ENCODE measurements around the gene CUTC. TPM values are rescaled to one million over a fixed set of nuclear protein-coding genes. Genes with fewer than 3 reads are reported as not detected.
A peak's percentile ranks its signal among the peaks of the same experiment; 100 is the strongest.

Gene CUTC
- polyA plus RNA-seq, 1 donor, result 26.4 TPM

DNA sequence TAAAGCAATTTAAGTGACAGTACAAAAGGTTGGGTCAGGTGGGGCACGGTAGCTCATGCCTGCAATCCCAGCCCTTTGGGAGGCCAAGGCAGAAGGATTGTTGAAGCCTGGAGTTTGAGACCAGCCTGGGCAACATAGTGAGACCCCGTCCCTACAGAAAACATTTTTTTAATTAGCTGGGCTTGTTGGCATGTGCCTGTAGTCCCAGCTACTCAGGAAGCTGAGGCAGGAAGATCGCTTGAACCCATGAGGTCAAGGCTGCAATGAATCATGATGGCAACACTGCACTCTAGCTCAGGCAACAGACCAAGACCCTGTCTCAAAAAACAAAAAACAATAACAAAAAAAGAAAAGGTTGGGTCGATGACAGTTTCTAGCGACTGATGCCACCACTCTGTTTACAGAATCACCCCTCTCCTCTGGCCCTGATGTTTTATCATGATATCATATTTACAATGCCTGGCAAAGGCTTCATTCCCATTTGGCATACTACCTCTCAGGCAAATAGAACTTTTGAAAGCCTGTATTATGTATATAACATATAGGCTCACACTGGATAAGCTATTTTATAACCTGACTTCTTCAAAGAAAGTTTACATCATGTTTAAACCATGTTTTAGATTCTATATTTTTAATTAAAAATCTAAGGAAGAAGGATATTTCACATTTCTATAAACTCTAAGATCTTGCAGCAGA, 49.8 kb downstream of the CUTC start:
- peaks cover 13% of the 10 kb centered on the region for H3K36me3 ChIP-seq (ENCODE audit: control insufficient read depth, insufficient read depth, low read length)
- peak overlapping the region; percentile 95 for H3K27ac ChIP-seq (ENCODE audit: low read length)
- no peak for DNase-seq
- no peaks in the 10 kb centered on the region for H3K27me3 ChIP-seq (ENCODE audit: control insufficient read depth, insufficient read depth, low read length)
- no peaks in the 10 kb centered on the region for H3K9me3 ChIP-seq (ENCODE audit: control insufficient read depth, low read depth, low read length)
- H3K4me1 ChIP-seq (ENCODE audit: control insufficient read depth, insufficient read depth, low read length), result peaks cover 45% of the 10 kb centered on the region
- H3K4me3 ChIP-seq (ENCODE audit: low read length), result no peak overlapping the region
- WGBS (ENCODE audit: insufficient coverage, low lambda C conversion rate), result 40% methylated on average over 1 of the region's 5 CpGs

GRCh38 chr10:99782447-99783286, 50.6 kb downstream of the CUTC start, which contains the start of gene ABCC2:
TSS of gene ABCC2 (plus strand) at chr10:99782640. CDS start at chr10:99782845, 205 bp downstream.
- peak; percentile 80 to 93 for DNase-seq
- Histone ChIP-seq H3K4me1 (ENCODE audit: control insufficient read depth, insufficient read depth, low read length) (peaks cover 39% of the 10 kb centered on the region), H3K36me3 (ENCODE audit: control insufficient read depth, insufficient read depth, low read length) (peaks cover 14% of the 10 kb centered on the region), H3K27me3 (ENCODE audit: control insufficient read depth, insufficient read depth, low read length) (no peaks in the 10 kb centered on the region), H3K27ac (ENCODE audit: low read length) (peak within 1 kb of the TSS; percentile 95), H3K4me3 (ENCODE audit: low read length) (peak within 1 kb of the TSS; percentile 55), H3K9me3 (ENCODE audit: control insufficient read depth, low read depth, low read length) (no peaks in the 10 kb centered on the region)
- WGBS (ENCODE audit: insufficient coverage, low lambda C conversion rate), result 59% methylated on average over 2 of the region's 7 CpGs

DNA sequence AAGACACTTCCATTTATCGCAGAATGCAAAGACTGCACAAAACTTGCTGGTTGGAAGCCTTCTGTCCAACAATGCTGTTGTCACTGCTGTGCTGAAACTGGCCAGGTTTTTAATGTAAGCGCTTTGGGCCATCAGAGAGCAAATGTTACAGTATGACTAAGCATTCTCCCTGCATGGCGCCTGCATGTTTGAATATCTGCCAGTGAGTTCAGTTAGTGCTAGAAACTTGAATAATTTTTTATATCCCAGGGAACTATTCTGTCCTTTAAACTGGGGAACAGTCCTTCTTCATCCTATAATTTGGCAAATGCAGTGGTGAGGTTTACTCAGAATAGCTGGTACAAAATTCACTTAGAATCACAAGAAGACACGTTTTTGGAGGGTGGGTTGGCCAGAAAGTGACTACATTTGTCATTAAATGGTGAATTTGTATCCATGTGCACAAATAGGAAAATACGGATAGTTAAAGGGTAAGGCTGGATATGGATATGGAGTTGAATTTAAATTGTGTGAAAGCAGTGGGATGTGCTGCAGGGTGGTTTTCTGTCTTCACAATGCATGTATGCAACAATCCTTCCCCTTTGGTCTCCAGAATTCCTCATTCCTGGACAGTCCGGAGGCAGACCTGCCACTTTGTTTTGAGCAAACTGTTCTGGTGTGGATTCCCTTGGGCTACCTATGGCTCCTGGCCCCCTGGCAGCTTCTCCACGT, 52.1 kb downstream of the CUTC start:
- peak overlapping the region; percentile 55 for H3K4me3 ChIP-seq (ENCODE audit: low read length)
- H3K4me1 ChIP-seq (ENCODE audit: control insufficient read depth, insufficient read depth, low read length), result peaks cover 26% of the 10 kb centered on the region
- DNase-seq, result peak in 1 of 2 donors; percentile 28
- H3K9me3 ChIP-seq (ENCODE audit: control insufficient read depth, low read depth, low read length), result no peaks in the 10 kb centered on the region
- 94% methylated on average over 2 of the region's 7 CpGs for WGBS (ENCODE audit: insufficient coverage, low lambda C conversion rate)
- peak overlapping the region; percentile 95 for H3K27ac ChIP-seq (ENCODE audit: low read length)
- no peaks in the 10 kb centered on the region for H3K27me3 ChIP-seq (ENCODE audit: control insufficient read depth, insufficient read depth, low read length)
- peaks cover 28% of the 10 kb centered on the region for H3K36me3 ChIP-seq (ENCODE audit: control insufficient read depth, insufficient read depth, low read length)

- 77% methylated on average over 3 of the region's 6 CpGs for WGBS (ENCODE audit: insufficient coverage, low lambda C conversion rate)
Observed at GRCh38 chr10:99784727-99785441, 52.9 kb downstream of the CUTC start.

DNA sequence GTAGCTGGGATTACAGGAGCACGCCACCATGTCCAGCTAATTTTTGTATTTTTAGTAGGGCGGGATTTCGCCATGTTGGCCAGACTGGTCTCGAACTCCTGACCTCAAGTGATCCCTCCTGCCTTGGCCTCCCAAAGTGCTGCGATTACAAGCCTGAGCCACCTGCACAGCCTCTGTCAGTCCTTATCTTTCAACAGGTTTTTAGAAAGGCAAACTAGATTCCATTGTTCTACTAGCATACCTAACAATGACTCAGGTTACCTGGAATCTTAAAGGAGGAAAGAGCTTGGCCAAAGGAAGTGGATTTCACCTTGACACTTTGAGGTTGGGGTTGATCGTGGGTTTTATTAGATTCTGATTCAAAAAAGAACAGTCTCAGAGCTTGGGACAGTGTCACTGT, 53.6 kb downstream of the CUTC start:
- WGBS (ENCODE audit: insufficient coverage, low lambda C conversion rate), result no CpG with 5 or more reads among the region's 6 CpGs
- H3K9me3 ChIP-seq (ENCODE audit: control insufficient read depth, low read depth, low read length), result no peaks in the 10 kb centered on the region

More at GRCh38 chr10:99784727-99785441, 52.9 kb downstream of the CUTC start:
- Histone ChIP-seq H3K27ac (ENCODE audit: low read length) (peak overlapping the region; percentile 95), H3K36me3 (ENCODE audit: control insufficient read depth, insufficient read depth, low read length) (peaks cover 30% of the 10 kb centered on the region), H3K4me3 (ENCODE audit: low read length) (peak overlapping the region; percentile 55), H3K4me1 (ENCODE audit: control insufficient read depth, insufficient read depth, low read length) (peaks cover 21% of the 10 kb centered on the region), H3K27me3 (ENCODE audit: control insufficient read depth, insufficient read depth, low read length) (no peaks in the 10 kb centered on the region), H3K9me3 (ENCODE audit: control insufficient read depth, low read depth, low read length) (no peaks in the 10 kb centered on the region)
- no peak for DNase-seq

GRCh38 chr10:99787311-99787710, 55.3 kb downstream of the CUTC start:
- Histone ChIP-seq H3K9me3 (ENCODE audit: control insufficient read depth, low read depth, low read length) (no peaks in the 10 kb centered on the region), H3K27me3 (ENCODE audit: control insufficient read depth, insufficient read depth, low read length) (no peaks in the 10 kb centered on the region), H3K27ac (ENCODE audit: low read length) (no peak overlapping the region), H3K4me1 (ENCODE audit: control insufficient read depth, insufficient read depth, low read length) (peaks cover 2% of the 10 kb centered on the region), H3K4me3 (ENCODE audit: low read length) (no peak overlapping the region), H3K36me3 (ENCODE audit: control insufficient read depth, insufficient read depth, low read length) (peaks cover 38% of the 10 kb centered on the region)
- 94% methylated on average over 2 of the region's 5 CpGs for WGBS (ENCODE audit: insufficient coverage, low lambda C conversion rate)
- no peak for DNase-seq

More for the DNA sequence above, 53.6 kb downstream of the CUTC start:
- Histone ChIP-seq H3K36me3 (ENCODE audit: control insufficient read depth, insufficient read depth, low read length) (peaks cover 30% of the 10 kb centered on the region), H3K4me1 (ENCODE audit: control insufficient read depth, insufficient read depth, low read length) (peaks cover 16% of the 10 kb centered on the region), H3K27ac (ENCODE audit: low read length) (no peak overlapping the region), H3K4me3 (ENCODE audit: low read length) (peak overlapping the region; percentile 55), H3K27me3 (ENCODE audit: control insufficient read depth, insufficient read depth, low read length) (no peaks in the 10 kb centered on the region)
- DNase-seq, result no peak

DNA sequence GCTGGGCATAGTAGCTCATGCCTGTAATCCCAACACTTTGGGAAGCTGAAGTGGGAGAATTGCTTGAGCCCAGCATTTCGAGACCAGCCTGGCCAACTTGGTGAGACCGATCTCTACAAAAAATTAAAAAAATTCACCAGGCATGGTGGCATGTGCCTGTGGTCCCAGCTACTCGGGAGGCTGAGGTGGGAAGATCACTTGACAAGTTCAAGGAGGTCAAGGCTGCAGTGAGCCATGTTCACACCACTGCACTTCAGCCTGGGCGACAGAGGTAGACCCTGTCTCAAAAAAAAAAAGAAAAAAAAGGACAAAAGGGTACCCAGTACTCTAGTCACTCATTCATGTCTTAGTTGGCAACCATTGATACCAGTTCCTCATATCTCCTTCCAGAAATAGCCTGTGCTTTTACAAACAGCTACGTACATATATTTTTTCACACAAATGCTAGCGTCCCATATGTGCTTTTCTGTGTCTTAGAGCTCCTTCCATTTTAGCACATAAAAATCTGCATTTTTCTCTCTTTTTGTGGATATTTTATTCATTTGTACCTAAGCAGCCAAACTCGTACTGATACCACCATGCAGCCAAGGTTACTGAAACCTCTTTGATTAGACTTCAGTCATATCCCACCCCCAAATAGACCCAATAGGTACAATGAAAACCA, 55.9 kb downstream of the CUTC start:
- Histone ChIP-seq H3K4me3 (ENCODE audit: low read length) (no peak overlapping the region), H3K27ac (ENCODE audit: low read length) (no peak overlapping the region), H3K27me3 (ENCODE audit: control insufficient read depth, insufficient read depth, low read length) (no peaks in the 10 kb centered on the region), H3K9me3 (ENCODE audit: control insufficient read depth, low read depth, low read length) (no peaks in the 10 kb centered on the region), H3K4me1 (ENCODE audit: control insufficient read depth, insufficient read depth, low read length) (peaks cover 2% of the 10 kb centered on the region), H3K36me3 (ENCODE audit: control insufficient read depth, insufficient read depth, low read length) (peaks cover 43% of the 10 kb centered on the region)
- DNase-seq, result no peak
- 95% methylated on average over 2 of the region's 7 CpGs for WGBS (ENCODE audit: insufficient coverage, low lambda C conversion rate)

DNA sequence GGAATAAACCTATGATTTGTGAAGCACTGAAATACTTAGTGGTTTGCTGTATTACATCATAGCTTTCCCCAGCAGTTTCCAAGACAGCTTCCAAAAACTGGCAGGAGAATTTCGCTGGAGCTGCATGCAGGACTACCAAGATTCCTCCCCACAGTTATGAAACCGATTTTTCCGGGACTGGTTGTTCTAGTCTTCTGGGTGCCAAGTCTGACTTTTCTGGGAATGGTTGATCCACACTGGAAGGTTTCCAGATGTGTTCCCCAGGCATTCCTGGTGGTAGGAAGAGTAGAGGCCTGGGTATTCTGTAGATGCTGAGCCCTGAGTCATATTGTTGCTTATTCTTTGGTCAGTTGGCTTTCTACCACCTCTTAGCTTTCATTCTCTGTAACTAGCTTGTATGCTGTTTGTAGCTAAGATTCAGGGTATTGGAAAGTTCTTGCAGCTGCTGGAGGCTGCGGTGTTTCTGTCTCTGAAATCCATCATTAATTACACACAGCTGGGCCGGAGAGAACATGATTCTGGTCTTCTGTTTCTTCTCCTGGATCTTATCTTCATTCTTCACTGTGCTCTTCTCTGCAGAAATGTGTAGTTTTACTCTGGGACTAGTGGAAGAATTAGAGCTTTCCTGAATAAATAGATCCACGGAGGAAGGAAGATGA, 56.7 kb downstream of the CUTC start:
- no peak for DNase-seq
- H3K9me3 ChIP-seq (ENCODE audit: control insufficient read depth, low read depth, low read length), result no peaks in the 10 kb centered on the region
- no CpG with 5 or more reads among the region's 6 CpGs for WGBS (ENCODE audit: insufficient coverage, low lambda C conversion rate)
- H3K36me3 ChIP-seq (ENCODE audit: control insufficient read depth, insufficient read depth, low read length), result peaks cover 50% of the 10 kb centered on the region
- no peaks in the 10 kb centered on the region for H3K27me3 ChIP-seq (ENCODE audit: control insufficient read depth, insufficient read depth, low read length)
- H3K4me1 ChIP-seq (ENCODE audit: control insufficient read depth, insufficient read depth, low read length), result peaks cover 2% of the 10 kb centered on the region
- H3K27ac ChIP-seq (ENCODE audit: low read length), result no peak overlapping the region
- H3K4me3 ChIP-seq (ENCODE audit: low read length), result no peak overlapping the region

DNA sequence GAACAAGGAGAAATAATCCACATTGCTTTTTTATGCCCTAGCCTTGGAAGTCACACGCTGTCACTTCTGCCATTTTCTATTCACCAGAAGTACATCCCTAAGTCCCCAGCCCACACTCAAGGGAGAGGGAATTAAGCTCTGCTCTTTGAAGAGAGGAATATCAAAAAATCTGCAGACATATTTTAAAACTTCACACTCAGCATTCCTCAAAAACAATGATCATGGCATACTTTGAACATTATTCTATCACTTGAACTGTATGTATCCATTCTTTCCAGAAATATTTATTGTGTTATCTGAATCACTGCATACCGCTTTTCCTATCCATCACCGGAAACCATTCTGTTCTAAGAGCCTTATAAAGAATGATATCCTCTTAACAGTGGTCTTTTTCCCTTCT, 59.8 kb downstream of the CUTC start:
- no peaks in the 10 kb centered on the region for H3K4me1 ChIP-seq (ENCODE audit: control insufficient read depth, insufficient read depth, low read length)
- no peaks in the 10 kb centered on the region for H3K9me3 ChIP-seq (ENCODE audit: control insufficient read depth, low read depth, low read length)
- no peaks in the 10 kb centered on the region for H3K27me3 ChIP-seq (ENCODE audit: control insufficient read depth, insufficient read depth, low read length)
- H3K4me3 ChIP-seq (ENCODE audit: low read length), result no peak overlapping the region
- DNase-seq, result no peak
- WGBS (ENCODE audit: insufficient coverage, low lambda C conversion rate), result 100% methylated on average over 2 of the region's 3 CpGs
- peaks cover 52% of the 10 kb centered on the region for H3K36me3 ChIP-seq (ENCODE audit: control insufficient read depth, insufficient read depth, low read length)
- no peak overlapping the region for H3K27ac ChIP-seq (ENCODE audit: low read length)
